ENCODE data around the gene UBXN6.

The UBXN6 gene

DNA sequence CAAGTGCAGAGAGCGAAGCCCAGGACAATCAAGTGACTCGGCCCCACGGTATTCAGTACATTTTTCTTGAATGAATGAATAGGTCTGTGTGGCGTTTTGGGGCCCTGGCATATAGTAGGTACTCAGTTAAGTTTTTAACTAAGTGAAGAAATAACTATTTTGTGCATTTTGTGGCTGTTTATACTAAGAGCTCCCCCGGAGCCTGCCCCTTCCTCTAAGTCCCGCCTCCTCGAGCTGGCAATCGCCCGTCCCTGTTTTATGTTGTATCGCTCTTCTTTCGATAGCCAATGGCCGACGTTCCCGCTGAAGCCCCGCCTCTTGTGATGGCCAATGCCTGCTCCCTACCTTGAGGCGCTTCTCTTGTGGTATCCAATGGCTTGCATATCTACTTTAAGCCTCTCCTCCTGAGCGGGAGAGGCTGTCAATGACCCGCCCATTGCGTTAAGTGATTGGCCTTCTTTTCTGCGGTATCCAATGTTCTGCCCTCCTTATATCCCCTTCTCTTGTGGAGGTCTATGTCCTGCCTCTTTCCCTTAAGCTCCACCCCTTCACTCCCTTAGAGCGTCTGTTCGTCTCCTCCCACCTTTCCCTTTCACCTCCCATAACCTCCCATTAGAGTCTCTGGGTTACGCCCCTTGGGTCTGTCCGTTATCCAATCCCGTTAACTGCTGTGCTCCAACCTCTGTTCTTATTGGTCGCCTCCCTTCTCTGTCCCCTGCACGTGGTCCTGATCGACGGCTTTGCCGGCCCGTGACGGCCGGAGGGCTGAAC is 14.0 kb upstream of the UBXN6 start:
- Histone ChIP-seq H3K4me3 (ENCODE audit: low read length) (peak overlapping the region; percentile 74), H3K9ac (ENCODE audit: low read length) (peak overlapping the region; percentile 41), H3K36me3 (ENCODE audit: control insufficient read depth, low read depth, low read length) (no peaks in the 10 kb centered on the region), H3K27ac (ENCODE audit: low read length) (no peak overlapping the region), H3K9me3 (ENCODE audit: control insufficient read depth, low read depth, low read length) (no peaks in the 10 kb centered on the region), H3K4me1 (ENCODE audit: control insufficient read depth, low read depth, low read length) (peaks cover 8% of the 10 kb centered on the region), H3K27me3 (ENCODE audit: control insufficient read depth, insufficient read depth, low read length) (no peaks in the 10 kb centered on the region)

DNA sequence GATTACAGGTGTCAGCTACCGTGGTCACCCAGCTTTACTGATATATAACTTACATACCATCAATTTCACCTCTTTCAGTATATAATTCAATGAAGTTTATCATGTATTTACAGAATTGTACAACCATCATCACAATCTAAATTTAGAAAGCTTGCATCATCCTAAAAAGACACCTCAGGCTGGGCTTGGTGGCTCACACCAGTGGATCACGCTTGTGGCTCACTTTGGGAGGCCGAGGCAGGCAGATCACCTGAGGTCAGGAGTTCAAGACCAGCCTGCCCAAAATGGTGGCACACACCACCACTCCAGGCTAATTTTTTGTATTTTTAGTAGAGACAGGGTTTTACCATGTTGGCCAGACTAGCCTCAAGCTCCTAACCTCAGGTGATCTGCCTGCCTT is 10.2 kb upstream of the UBXN6 start:
- Histone ChIP-seq H3K36me3 (ENCODE audit: control insufficient read depth, low read depth, low read length) (no peaks in the 10 kb centered on the region), H3K4me3 (ENCODE audit: low read length) (no peak overlapping the region), H3K9ac (ENCODE audit: low read length) (no peak overlapping the region), H3K9me3 (ENCODE audit: control insufficient read depth, low read depth, low read length) (no peaks in the 10 kb centered on the region), H3K27me3 (ENCODE audit: control insufficient read depth, insufficient read depth, low read length) (no peaks in the 10 kb centered on the region), H3K4me1 (ENCODE audit: control insufficient read depth, low read depth, low read length) (no peaks in the 10 kb centered on the region), H3K27ac (ENCODE audit: low read length) (no peak overlapping the region)

DNA sequence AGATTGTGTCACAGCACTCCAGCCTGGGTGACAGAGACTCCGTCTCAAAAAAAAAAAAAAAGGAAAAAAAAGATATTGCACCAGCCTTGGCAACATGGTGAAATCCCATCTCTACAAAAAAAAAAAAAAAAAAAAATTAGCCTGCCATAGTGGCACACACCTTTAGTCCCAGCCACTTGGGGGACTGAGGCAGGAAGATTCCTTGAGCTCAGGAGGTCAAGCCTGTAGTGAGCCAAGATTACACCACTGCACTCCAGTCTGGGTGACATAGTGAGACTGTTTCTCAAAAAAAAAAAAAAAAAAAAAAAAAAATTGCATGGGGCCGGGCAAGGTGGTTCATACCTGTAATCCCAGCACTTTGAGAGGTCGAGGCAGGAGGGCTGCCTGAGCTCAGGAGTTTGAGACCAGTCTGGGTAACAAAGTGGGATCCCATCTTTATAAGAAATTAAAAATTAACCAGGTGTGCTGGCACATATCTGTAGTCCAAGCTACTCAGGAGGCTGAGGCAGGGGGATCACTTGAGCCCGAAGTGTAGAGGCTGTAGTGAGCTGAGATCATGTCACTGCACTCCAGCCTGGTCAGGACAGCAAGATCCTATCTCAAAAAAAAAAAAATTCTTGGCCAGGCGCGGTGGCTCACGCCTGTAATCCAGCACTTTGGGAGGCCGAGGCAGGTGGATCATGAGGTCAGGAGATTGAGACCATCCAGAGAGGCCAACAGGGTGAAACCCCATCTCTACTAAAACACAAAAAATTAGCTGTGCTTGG is 7.4 kb upstream of the UBXN6 start:
- Histone ChIP-seq H3K4me1 (ENCODE audit: control insufficient read depth, low read depth, low read length) (no peaks in the 10 kb centered on the region), H3K36me3 (ENCODE audit: control insufficient read depth, low read depth, low read length) (no peaks in the 10 kb centered on the region), H3K9me3 (ENCODE audit: control insufficient read depth, low read depth, low read length) (no peaks in the 10 kb centered on the region), H3K9ac (ENCODE audit: low read length) (no peak overlapping the region), H3K4me3 (ENCODE audit: low read length) (no peak overlapping the region), H3K27me3 (ENCODE audit: control insufficient read depth, insufficient read depth, low read length) (no peaks in the 10 kb centered on the region), H3K27ac (ENCODE audit: low read length) (no peak overlapping the region)

DNA sequence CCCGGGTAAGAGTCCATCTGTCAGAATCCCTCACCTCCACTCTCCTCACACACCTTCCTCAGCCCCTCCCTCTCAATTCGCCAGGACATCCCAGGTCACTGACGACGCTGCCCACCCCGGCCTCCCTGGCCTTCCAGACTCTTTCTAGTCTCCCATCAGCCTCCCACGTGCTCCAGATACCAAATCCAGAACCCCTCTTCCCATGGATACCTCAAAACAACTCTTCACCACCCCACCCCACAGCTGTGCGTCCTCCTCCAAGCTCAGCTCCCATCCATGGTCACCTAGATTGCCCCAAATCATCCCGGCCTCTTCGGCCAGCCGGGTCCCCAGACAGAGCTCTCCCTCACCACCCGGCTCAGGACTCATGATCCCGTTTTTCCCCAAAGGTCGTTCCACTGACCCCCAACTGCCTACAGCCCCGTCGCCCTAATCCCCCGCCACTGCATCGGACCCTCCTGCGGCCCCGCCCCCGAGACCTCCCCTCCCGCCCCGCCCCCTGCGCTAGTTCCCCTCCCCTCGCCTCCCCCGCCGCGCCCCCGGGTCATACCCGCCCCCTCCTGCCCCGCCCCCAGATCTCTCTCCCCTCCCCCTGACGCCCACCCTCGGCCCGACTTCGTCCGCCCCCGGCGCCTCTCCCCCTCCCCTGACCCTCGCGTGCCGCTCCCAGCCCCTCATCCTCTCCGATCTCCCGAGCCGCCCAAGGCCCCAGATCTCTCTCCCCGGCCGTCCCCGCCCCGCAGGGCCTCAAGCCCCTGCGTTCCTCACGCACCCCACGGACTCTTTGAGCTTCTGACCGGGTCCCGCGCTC is 546 bp downstream of the UBXN6 start:
- Histone ChIP-seq H3K4me3 (ENCODE audit: low read length) (peak overlapping the region; percentile 85), H3K27ac (ENCODE audit: low read length) (no peak overlapping the region), H3K36me3 (ENCODE audit: control insufficient read depth, low read depth, low read length) (peaks cover 1% of the 10 kb centered on the region), H3K27me3 (ENCODE audit: control insufficient read depth, insufficient read depth, low read length) (no peaks in the 10 kb centered on the region), H3K4me1 (ENCODE audit: control insufficient read depth, low read depth, low read length) (no peaks in the 10 kb centered on the region), H3K9ac (ENCODE audit: low read length) (peak overlapping the region; percentile 55), H3K9me3 (ENCODE audit: control insufficient read depth, low read depth, low read length) (no peaks in the 10 kb centered on the region)

DNA sequence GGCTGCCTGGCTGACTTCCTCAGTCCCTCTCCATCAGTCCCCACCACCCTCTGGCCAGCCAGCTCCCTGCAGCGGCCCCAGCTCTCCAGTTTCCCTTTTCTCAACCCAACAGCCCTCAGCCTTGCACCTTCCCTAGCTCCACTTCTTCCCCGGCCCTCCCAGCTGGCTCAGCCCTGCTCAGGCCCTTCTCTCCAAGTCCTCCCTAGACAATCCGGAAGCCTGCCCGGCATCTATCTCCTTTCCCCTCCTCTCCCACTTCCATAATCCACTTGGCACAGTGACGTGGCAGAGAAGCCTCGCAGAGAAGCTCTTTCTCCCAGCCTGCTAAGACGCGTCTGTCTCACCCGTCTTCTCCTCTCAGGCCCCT is 1.1 kb downstream of the UBXN6 start:
- Histone ChIP-seq H3K4me3 (ENCODE audit: low read length) (peak overlapping the region; percentile 85), H3K9me3 (ENCODE audit: control insufficient read depth, low read depth, low read length) (no peaks in the 10 kb centered on the region), H3K4me1 (ENCODE audit: control insufficient read depth, low read depth, low read length) (no peaks in the 10 kb centered on the region), H3K27me3 (ENCODE audit: control insufficient read depth, insufficient read depth, low read length) (no peaks in the 10 kb centered on the region), H3K27ac (ENCODE audit: low read length) (no peak overlapping the region), H3K36me3 (ENCODE audit: control insufficient read depth, low read depth, low read length) (peaks cover 5% of the 10 kb centered on the region), H3K9ac (ENCODE audit: low read length) (peak overlapping the region; percentile 55)

- Histone ChIP-seq H3K4me3 (ENCODE audit: low read length) (peak overlapping the region; percentile 85), H3K4me1 (ENCODE audit: control insufficient read depth, low read depth, low read length) (no peaks in the 10 kb centered on the region), H3K27ac (ENCODE audit: low read length) (no peak overlapping the region), H3K9ac (ENCODE audit: low read length) (no peak overlapping the region), H3K36me3 (ENCODE audit: control insufficient read depth, low read depth, low read length) (peaks cover 5% of the 10 kb centered on the region), H3K27me3 (ENCODE audit: control insufficient read depth, insufficient read depth, low read length) (no peaks in the 10 kb centered on the region), H3K9me3 (ENCODE audit: control insufficient read depth, low read depth, low read length) (no peaks in the 10 kb centered on the region)
These were observed 1.7 kb downstream of the UBXN6 start for GRCh38 chr19:4455719-4456475.

GRCh38 chr19:4454747-4455718 is 2.6 kb downstream of the UBXN6 start:
- Histone ChIP-seq H3K27me3 (ENCODE audit: control insufficient read depth, insufficient read depth, low read length) (no peaks in the 10 kb centered on the region), H3K9me3 (ENCODE audit: control insufficient read depth, low read depth, low read length) (no peaks in the 10 kb centered on the region), H3K27ac (ENCODE audit: low read length) (no peak overlapping the region), H3K4me3 (ENCODE audit: low read length) (no peak overlapping the region), H3K4me1 (ENCODE audit: control insufficient read depth, low read depth, low read length) (no peaks in the 10 kb centered on the region), H3K9ac (ENCODE audit: low read length) (no peak overlapping the region), H3K36me3 (ENCODE audit: control insufficient read depth, low read depth, low read length) (peaks cover 5% of the 10 kb centered on the region)

- no peak overlapping the region for H3K27ac ChIP-seq (ENCODE audit: low read length)
- peaks cover 5% of the 10 kb centered on the region for H3K36me3 ChIP-seq (ENCODE audit: control insufficient read depth, low read depth, low read length)
- no peaks in the 10 kb centered on the region for H3K4me1 ChIP-seq (ENCODE audit: control insufficient read depth, low read depth, low read length)
- no peak overlapping the region for H3K9ac ChIP-seq (ENCODE audit: low read length)
- no peak overlapping the region for H3K4me3 ChIP-seq (ENCODE audit: low read length)
- no peaks in the 10 kb centered on the region for H3K9me3 ChIP-seq (ENCODE audit: control insufficient read depth, low read depth, low read length)
- no peaks in the 10 kb centered on the region for H3K27me3 ChIP-seq (ENCODE audit: control insufficient read depth, insufficient read depth, low read length)
These were observed 4.1 kb downstream of the UBXN6 start for GRCh38 chr19:4453232-4454179.

- Histone ChIP-seq H3K9ac (ENCODE audit: low read length) (no peak overlapping the region), H3K36me3 (ENCODE audit: control insufficient read depth, low read depth, low read length) (peaks cover 9% of the 10 kb centered on the region), H3K4me1 (ENCODE audit: control insufficient read depth, low read depth, low read length) (no peaks in the 10 kb centered on the region), H3K9me3 (ENCODE audit: control insufficient read depth, low read depth, low read length) (no peaks in the 10 kb centered on the region), H3K27ac (ENCODE audit: low read length) (no peak overlapping the region), H3K27me3 (ENCODE audit: control insufficient read depth, insufficient read depth, low read length) (no peaks in the 10 kb centered on the region), H3K4me3 (ENCODE audit: low read length) (no peak overlapping the region)
These were observed 5.2 kb downstream of the UBXN6 start for GRCh38 chr19:4452230-4452990.
